K562 (cell line): ENCODE results near the gene LANCL1.

ENCODE experiments used
- CTCF ChIP-seq, 3 experiments: IDR thresholded peaks in 2 of 3; conservative IDR thresholded peaks in 1 of 3; 2 replicates each; pipeline ENCODE4 v1.5.1; 2011 to 2012; ENCODE audit warnings: low read length in 3 of 3, mild to moderate bottlenecking in 3 of 3, control low read depth in 2 of 3, improper control_type of control experiment in 1 of 3, inconsistent platforms in 1 of 3, low read depth in 1 of 3, mixed read lengths in 1 of 3, moderate library complexity in 1 of 3; ENCODE audit not compliant: insufficient read depth in 2 of 3
- CUX1 ChIP-seq: fragments of 200-800 bp; sonication (Bioruptor generic); IDR thresholded peaks from 2 replicates; pipeline ENCODE4 v1.6.1; 2016; ENCODE audit warnings: missing genetic modification characterization, missing compliant biosample characterization
- MED1 ChIP-seq: sonication (generic); formaldehyde crosslinking; IDR thresholded peaks from 2 replicates; pipeline ENCODE4 v1.8.1; 2023; ENCODE audit warnings: missing genetic modification reagents, borderline replicate concordance
- NFIX ChIP-seq: fragments of 250-450 bp; sonication (Bioruptor Pico); IDR thresholded peaks from 2 replicates; pipeline ENCODE4 v1.4.0; 2020; ENCODE audit warnings: low read depth, mild to moderate bottlenecking, moderate library complexity
- POLR2A ChIP-seq: fragments of 450-650 bp; conservative IDR thresholded peaks from 2 replicates; pipeline ENCODE4 v1.6.1; 2016
- RBM25 ChIP-seq: fragments of 200-400 bp; formaldehyde crosslinking; IDR thresholded peaks from 2 replicates; pipeline ENCODE4 v1.6.1; 2018; ENCODE audit warnings: low read length, low read depth, moderate library complexity; ENCODE audit not compliant: severe bottlenecking
- SIRT6 ChIP-seq: IDR thresholded peaks from one replicate; pipeline ENCODE4 v1.6.1; 2012; ENCODE audit warnings: low read depth, mild to moderate bottlenecking, control low read depth, inconsistent platforms, low read length, moderate library complexity
- SMC3 ChIP-seq: conservative IDR thresholded peaks from 2 replicates; pipeline ENCODE4 v1.6.1; 2011; ENCODE audit warnings: low read depth, low read length, improper control_type of control experiment; ENCODE audit not compliant: insufficient read depth
- SREBF2 ChIP-seq: sonication (generic); formaldehyde crosslinking; IDR thresholded peaks from 2 replicates; pipeline ENCODE4 v1.4.0; 2020; ENCODE audit warnings: mild to moderate bottlenecking, missing genetic modification reagents
- TAF1 ChIP-seq: IDR thresholded peaks from 2 replicates; pipeline ENCODE4 v1.6.1; 2011; ENCODE audit warnings: mild to moderate bottlenecking, low read length, moderate library complexity; ENCODE audit not compliant: insufficient read depth, control insufficient read depth, severe bottlenecking; ENCODE audit errors: extremely low read depth
- THAP7 ChIP-seq: fragments of 250-450 bp; sonication (Bioruptor Pico); IDR thresholded peaks from 2 replicates; pipeline ENCODE4 v1.5.0; 2021
- ZBTB12 ChIP-seq: fragments of 250-450 bp; sonication (Bioruptor Pico); IDR thresholded peaks from 2 replicates; pipeline ENCODE4 v1.4.0; 2020
- ZNF639 ChIP-seq, 2 experiments: fragments of 200-800 bp in 1 of 2; sonication (Bioruptor generic) in 1 of 2; sonication (generic) in 1 of 2; formaldehyde crosslinking in 1 of 2; IDR thresholded peaks in 1 of 2; conservative IDR thresholded peaks in 1 of 2; 2 replicates each; pipeline versions ENCODE4 v1.5.0 to v1.6.1; 2016 to 2020; ENCODE audit warnings: missing compliant biosample characterization in 1 of 2, missing genetic modification characterization in 1 of 2, missing genetic modification reagents in 1 of 2
- ZNF655 ChIP-seq: fragments of 250-450 bp; sonication (Bioruptor Pico); IDR thresholded peaks from 2 replicates; pipeline ENCODE4 v1.5.0; 2021

GRCh38 chr2:210503725-210504191 lies 27.2 kb upstream of the LANCL1 start:
- no peak for TF ChIP-seq POLR2A
- no peak for TF ChIP-seq TAF1
- no peak for TF ChIP-seq NFIX (CRISPR knock-in tag)
- TF ChIP-seq SMC3, result no peak
- no peak for TF ChIP-seq THAP7 (CRISPR knock-in tag)
- TF ChIP-seq SIRT6, result no peak
- no peak for TF ChIP-seq CTCF (IDR thresholded peaks at IDR 0.05 in 2 of 3, conservative IDR thresholded peaks at IDR 0.05 in 1 of 3; ENCODE audit: insufficient read depth in 2 of 3, low read depth in 1 of 3, low read length in 3 of 3)
- no peak for TF ChIP-seq ZNF639 (CRISPR knock-in tag; conservative IDR thresholded peaks at IDR 0.05 in 1 of 2, IDR thresholded peaks at IDR 0.05 in 1 of 2)
- no peak for TF ChIP-seq ZNF655
- no peak for TF ChIP-seq MED1
- no peak for TF ChIP-seq SREBF2 (CRISPR knock-in tag)
- TF ChIP-seq RBM25, result no peak
- TF ChIP-seq ZBTB12 (CRISPR knock-in tag), result no peak
- no peak for TF ChIP-seq CUX1 (CRISPR knock-in tag)
